Cardiac muscle cell (in vitro differentiated cells and primary cell): ENCODE measurements around the gene ARHGEF16. TPM values are rescaled to one million over a fixed set of nuclear protein-coding genes. Genes with fewer than 3 reads are reported as not detected.
A peak's percentile ranks its signal among the peaks of the same experiment; 100 is the strongest.

Source experiments
- DNase-seq, 2 donors: peaks; one replicate each; pipeline versions ENCODE4 v3.0.0 to v3.0.0-alpha.2; 2010 to 2017; ENCODE audit warnings: low read depth in 1 of 2, low spot score in 1 of 2
- H3K27ac ChIP-seq: fragments of 200-600 bp; sonication (generic); 2 replicates; pipeline ENCODE4 v1.5.1; 2016
- H3K27me3 ChIP-seq: fragments of 200-600 bp; sonication (generic); 2 replicates; pipeline ENCODE4 v1.6.0; 2016; ENCODE audit warnings: control low read depth
- H3K36me3 ChIP-seq: fragments of 200-600 bp; sonication (generic); 2 replicates; pipeline ENCODE4 v1.5.1; 2016; ENCODE audit warnings: control low read depth
- H3K4me1 ChIP-seq: fragments of 200-600 bp; sonication (generic); 2 replicates; pipeline ENCODE4 v1.8.1; 2017; ENCODE audit warnings: low read depth, mild to moderate bottlenecking, mixed run types
- H3K4me3 ChIP-seq: fragments of 200-600 bp; sonication (generic); 2 replicates; pipeline ENCODE4 v1.5.1; 2016; ENCODE audit warnings: mild to moderate bottlenecking
- H3K9me3 ChIP-seq: fragments of 200-600 bp; sonication (generic); 2 replicates; pipeline ENCODE4 v1.5.1; 2017; ENCODE audit warnings: low read depth, mild to moderate bottlenecking, control low read depth
- CTCF ChIP-seq: IDR thresholded peaks from 2 replicates; pipeline ENCODE4 v1.5.1; 2012; ENCODE audit warnings: low read depth, mild to moderate bottlenecking, low read length
- polyA plus RNA-seq: library from polyadenylated mRNA; unstranded; fragments of >200 nt; fragmentation: Nextera tagmentation; extraction: Ambion mirVana; gene quantifications from 2 replicates; pipeline ENCODE4 v1.2.1, GENCODE V29; 2016
- total RNA-seq: library from RNA; depleted of rRNA; stranded (reverse); fragments of >200 nt; gene quantifications from 2 replicates; pipeline ENCODE4 v1.2.3, GENCODE V29; 2016

ARHGEF16 gene
- total and polyA plus RNA-seq, 2 experiments from 2014 or later, result 6.0 to 11.8 TPM

GRCh38 chr1:3440711-3441409, 13.6 kb upstream of the ARHGEF16 start:
- Histone ChIP-seq H3K36me3 (no peaks in the 10 kb centered on the region), H3K27me3 (no peaks in the 10 kb centered on the region), H3K4me3 (no peak overlapping the region), H3K4me1 (peaks cover 16% of the 10 kb centered on the region), H3K27ac (no peak overlapping the region), H3K9me3 (no peaks in the 10 kb centered on the region)
- TF ChIP-seq CTCF, result no peak
- DNase-seq, result peak in 1 of 2 donors; percentile 35

GRCh38 chr1:3441410-3441847, 13.0 kb upstream of the ARHGEF16 start:
- Histone ChIP-seq H3K27ac (no peak overlapping the region), H3K9me3 (no peaks in the 10 kb centered on the region)
- TF ChIP-seq CTCF, result no peak

GRCh38 chr1:3441880-3442279, 12.6 kb upstream of the ARHGEF16 start:
- H3K27me3 ChIP-seq, result no peaks in the 10 kb centered on the region
- no peaks in the 10 kb centered on the region for H3K9me3 ChIP-seq
- no peaks in the 10 kb centered on the region for H3K36me3 ChIP-seq
- no peak for DNase-seq
- H3K4me1 ChIP-seq, result peaks cover 16% of the 10 kb centered on the region
- no peak overlapping the region for H3K4me3 ChIP-seq
- H3K27ac ChIP-seq, result no peak overlapping the region
- no peak for TF ChIP-seq CTCF

More at GRCh38 chr1:3441410-3441847, 13.0 kb upstream of the ARHGEF16 start:
- DNase-seq, result no peak
- H3K4me3 ChIP-seq, result no peak overlapping the region
- H3K4me1 ChIP-seq, result peaks cover 16% of the 10 kb centered on the region
- no peaks in the 10 kb centered on the region for H3K36me3 ChIP-seq
- H3K27me3 ChIP-seq, result no peaks in the 10 kb centered on the region

- H3K4me3 ChIP-seq, result no peak overlapping the region
- H3K9me3 ChIP-seq, result no peaks in the 10 kb centered on the region
- peaks cover 16% of the 10 kb centered on the region for H3K4me1 ChIP-seq
- no peaks in the 10 kb centered on the region for H3K27me3 ChIP-seq
- no peak for DNase-seq
- no peaks in the 10 kb centered on the region for H3K36me3 ChIP-seq
- H3K27ac ChIP-seq, result no peak overlapping the region
- no peak for TF ChIP-seq CTCF
These were observed 12.1 kb upstream of the ARHGEF16 start for GRCh38 chr1:3442331-3442730.

- no peak for DNase-seq
- no peak for TF ChIP-seq CTCF
- H3K4me3 ChIP-seq, result no peak overlapping the region
- no peaks in the 10 kb centered on the region for H3K36me3 ChIP-seq
- H3K9me3 ChIP-seq, result no peaks in the 10 kb centered on the region
- peaks cover 16% of the 10 kb centered on the region for H3K4me1 ChIP-seq
- no peak overlapping the region for H3K27ac ChIP-seq
- H3K27me3 ChIP-seq, result no peaks in the 10 kb centered on the region
These were observed 11.6 kb upstream of the ARHGEF16 start for GRCh38 chr1:3442901-3443300.
